Stimulated activated CD4-positive, alpha-beta T cell treated with anti-CD3 and anti-CD28 coated beads, TNF-alpha, amount 100 ng/mL, for 4 hours (primary cell): Measurements from ENCODE around the gene SPAG17.

Experiments used
- DNase-seq, 3 experiments: peaks; one replicate each; pipeline ENCODE4 v3.0.0-alpha.2; 2020; ENCODE audit warnings: low read depth in 3 of 3

Gene SPAG17

GRCh38 chr1:118077331-118078045 lies 107.5 kb downstream of the SPAG17 start:
- DNase-seq: no peak

DNA sequence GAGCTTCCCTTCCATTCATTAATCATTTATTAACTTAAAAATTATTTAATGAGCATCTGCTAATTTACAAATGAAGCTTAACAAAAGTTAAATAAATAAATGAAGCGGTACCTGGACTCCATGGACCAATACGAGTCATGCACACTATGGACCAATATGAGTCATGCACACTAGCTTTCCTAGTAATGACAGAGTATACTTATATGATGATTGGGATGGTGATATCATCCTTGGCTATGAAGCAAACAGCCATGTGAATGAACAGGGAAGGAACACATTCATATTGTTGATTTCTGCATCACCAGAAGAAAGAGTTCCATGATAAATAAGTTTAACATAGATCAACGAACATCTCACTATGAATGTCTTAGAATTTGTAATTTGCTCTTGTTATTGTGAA lies 109.9 kb downstream of the SPAG17 start:
- DNase-seq: no peak

- no peak for DNase-seq
Observed at GRCh38 chr1:118073648-118074435, 111.2 kb downstream of the SPAG17 start.

DNA sequence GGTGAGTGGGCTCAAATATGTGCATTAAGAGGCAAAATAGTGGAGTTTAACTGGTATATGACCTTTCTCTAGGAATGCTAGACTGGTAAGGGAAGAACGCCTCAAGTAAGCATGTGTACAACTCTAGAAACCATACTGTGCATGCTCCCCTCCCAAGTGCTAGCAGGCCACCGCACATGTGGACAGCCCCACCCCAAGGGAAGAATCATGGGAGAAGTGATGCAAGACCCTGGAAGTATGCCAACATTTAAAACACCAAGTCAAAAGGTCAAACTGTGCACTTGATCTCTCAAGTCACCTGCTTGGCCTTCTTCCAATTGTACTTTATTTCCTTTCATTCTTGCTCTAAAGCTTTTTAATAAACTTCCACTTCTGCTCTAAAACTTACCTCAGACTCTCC lies 135.0 kb downstream of the SPAG17 start:
- DNase-seq: no peak

GRCh38 chr1:118047650-118048224 lies 137.3 kb downstream of the SPAG17 start:
- no peak for DNase-seq

DNA sequence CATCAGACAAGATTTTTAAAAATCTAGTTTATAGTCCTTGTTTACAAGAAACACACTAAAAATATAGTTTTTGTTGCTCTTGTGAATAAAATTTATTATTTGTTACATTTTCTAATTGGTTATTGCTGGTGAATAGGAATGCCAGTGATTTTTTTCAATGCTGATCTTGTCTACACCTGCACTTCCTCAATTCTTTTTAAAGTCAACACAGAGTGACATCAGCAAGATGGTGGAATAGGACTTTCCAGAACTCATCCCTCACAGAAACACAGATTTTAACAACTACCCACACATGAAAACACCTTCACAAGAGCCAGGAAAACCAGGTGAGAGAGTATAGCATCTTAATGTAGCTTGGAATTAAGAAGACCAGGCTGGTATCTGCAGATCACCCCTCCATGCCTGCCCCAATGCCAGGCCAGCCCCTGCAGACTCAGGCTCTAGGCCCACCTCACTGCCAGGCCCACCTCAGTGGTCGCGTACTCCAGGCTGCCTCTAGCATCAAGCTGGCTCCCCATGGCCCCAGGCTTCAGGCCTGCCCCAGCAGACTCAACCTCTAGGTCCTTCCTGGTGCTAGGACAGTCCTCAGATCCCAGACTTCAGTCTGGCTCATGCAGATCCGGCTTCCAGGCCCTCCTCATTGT lies 137.9 kb downstream of the SPAG17 start:
- no peak for DNase-seq

DNA sequence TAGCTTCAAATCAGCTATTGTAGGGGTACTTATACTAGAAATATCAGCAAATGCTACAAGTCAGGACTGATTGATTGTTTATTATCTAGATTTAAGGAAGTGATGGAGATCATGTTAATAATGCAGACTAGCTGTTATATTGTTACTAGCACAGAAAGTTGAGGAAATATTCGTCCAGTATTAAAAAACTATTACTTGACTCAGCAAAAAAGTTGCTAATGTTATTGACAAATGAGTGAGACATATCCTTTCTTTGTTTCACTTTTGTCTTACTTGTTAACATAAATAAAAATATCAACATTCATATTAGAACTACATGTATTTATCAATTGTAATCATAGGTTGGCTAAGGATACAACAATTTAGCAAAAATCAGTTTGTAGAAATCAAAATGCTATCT lies 141.4 kb downstream of the SPAG17 start:
- DNase-seq: no peak

DNA sequence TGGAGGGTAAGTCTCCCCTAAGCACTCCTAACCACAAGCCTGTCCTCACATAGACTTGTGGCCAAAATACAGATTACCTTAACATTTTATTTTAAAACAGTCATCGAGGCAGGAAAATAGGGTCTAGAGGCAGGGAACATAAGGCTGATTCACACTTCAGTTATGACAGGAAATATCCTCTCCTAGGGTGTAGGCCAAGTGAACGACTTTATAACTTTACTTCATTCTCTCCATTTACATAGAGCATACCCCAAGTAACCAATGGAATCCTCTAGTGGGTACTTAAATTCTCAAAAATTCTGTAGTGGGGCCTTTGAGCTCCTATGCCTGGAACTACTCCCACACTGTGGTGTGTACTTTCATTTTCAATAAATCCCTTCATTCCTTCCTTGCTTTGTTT lies 142.5 kb downstream of the SPAG17 start:
- no peak for DNase-seq

DNA sequence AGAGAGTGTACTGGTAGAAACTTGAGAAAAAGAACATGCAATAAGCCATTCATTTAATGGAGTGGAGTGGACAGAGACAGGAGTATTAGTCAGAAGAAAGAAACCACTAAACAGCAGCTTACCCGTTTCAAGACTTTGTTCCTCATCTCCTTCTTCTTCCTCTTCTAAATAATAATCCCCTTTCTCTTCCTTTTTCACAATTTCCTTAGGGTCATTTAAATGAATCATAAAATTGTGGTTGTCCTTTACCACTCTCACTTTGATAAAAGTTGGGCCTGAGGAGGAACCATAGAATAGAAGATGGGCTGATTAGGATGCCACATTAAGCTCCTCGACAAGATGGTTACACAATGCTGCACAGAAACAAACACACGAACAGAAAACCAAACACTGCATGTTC lies 145.9 kb downstream of the SPAG17 start:
- no peak for DNase-seq

DNA sequence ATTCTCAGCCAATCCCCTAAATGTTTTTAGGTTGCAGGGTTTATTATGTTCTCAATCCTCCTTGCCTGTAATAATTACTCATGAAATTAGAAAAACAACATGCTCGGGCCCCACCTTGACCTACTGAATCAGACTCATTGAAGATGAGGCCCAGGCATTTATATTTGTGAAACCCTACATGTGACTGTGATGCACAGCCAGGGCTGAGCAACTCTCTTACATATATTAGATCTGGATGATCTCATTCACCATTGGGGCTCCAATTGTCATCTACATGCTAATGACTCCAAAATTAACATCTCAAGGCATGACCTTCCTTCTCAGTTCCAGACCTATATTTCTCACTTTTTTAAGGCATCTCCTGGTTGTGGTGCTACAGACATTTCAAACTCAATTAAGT lies 152.1 kb downstream of the SPAG17 start:
- DNase-seq: no peak

DNA sequence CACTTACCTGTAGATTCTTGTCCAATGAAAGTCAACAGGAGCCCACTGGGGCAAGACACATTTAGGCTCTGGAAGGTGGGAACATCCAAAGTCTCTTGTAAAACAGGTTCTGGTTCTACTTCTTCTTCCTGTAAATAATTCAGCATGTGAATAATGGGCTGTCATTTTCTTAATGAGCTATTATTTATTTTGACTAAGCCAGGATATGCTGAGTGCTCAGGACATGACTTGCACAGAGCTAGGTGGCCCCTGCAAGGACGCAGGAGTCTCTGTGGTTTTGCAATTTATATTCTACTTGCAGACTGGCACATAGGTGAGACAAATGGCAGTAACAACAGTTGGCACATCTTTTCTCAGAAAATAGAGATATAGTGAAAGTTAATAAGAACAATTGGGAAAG lies 156.8 kb downstream of the SPAG17 start:
- DNase-seq: no peak

DNA sequence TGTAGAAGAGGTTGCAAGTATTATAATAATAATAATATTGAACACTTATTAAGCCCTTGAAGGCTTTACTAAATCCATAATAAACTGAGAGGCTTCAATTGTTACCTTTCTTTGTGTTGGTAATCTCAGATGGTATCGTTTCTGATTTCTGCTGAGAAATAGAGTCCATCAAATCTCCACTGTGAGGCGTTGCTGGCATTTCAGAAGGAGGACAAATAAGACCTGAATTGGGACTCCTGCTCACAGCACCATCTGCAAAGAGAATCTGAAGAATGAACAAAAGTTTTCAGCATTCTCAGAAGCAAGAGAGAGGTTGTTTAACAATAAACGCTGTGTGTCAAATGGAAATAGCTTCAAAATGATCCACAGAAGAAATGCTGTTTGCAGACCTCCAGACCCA lies 161.8 kb downstream of the SPAG17 start:
- no peak for DNase-seq

GRCh38 chr1:118021668-118022067 lies 163.4 kb downstream of the SPAG17 start:
- DNase-seq: no peak

- DNase-seq: no peak
Observed at GRCh38 chr1:118018060-118018459, 167.0 kb downstream of the SPAG17 start.

DNA sequence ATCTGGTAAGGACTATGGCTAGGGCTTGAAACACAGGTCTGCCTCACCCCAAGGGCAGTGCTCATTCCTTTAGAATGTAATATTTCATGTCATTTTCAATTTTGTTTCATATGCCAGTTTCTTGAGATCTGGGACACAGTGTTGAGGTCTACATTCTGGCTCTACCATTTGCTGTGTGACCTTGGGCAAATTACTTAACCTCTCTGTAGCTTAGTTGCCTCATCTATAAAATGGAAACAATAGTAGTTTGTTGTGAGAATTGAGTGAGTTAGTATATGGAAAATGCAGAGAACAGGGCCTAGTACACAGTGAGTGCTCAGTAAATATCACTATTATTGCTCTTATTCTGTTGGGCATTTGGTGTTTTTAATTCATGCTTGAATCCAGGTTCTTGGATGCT lies 171.1 kb downstream of the SPAG17 start:
- no peak for DNase-seq

GRCh38 chr1:118013336-118013735 lies 171.7 kb downstream of the SPAG17 start:
- DNase-seq: no peak

- no peak for DNase-seq
Observed at GRCh38 chr1:118012515-118013124, 172.4 kb downstream of the SPAG17 start.

DNA sequence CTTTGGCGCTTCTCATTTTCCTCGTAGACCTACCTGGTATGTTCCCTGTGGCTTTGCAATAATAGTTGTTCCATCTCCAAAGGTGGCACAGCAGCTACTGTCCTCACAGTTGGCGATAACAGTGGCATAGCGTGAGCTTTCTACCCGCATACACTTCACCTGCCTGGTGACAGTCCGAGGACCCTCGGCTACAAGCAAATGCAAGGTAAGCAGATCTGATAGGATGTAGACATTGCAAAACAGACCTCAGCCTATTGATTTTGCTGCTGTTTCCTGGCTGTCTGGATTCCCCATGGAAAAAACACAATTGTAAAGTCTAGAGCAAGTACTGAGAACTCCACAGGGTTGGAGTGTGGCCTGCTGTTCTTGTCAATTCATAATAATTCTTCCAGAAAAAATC lies 177.0 kb downstream of the SPAG17 start:
- no peak for DNase-seq

DNA sequence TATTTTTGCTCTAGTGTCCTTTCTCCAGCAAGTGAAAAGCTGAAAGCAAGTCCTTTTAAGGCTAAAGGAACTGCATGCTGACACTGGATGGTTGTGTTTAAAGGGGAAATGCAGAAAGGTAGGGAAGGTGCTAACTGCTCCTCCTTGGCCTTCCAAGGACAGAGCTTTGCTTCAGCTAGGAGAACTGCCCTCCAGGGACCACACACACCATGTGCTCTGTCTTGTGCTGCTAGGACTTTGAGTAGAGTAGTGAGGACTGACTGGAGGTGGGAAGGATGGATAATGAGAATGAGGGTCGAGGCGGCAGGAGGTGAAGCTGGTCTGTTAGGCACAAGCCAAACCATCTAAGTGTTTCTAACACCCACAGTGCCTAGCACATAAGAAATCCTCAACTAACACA lies 177.6 kb downstream of the SPAG17 start:
- DNase-seq: no peak

DNA sequence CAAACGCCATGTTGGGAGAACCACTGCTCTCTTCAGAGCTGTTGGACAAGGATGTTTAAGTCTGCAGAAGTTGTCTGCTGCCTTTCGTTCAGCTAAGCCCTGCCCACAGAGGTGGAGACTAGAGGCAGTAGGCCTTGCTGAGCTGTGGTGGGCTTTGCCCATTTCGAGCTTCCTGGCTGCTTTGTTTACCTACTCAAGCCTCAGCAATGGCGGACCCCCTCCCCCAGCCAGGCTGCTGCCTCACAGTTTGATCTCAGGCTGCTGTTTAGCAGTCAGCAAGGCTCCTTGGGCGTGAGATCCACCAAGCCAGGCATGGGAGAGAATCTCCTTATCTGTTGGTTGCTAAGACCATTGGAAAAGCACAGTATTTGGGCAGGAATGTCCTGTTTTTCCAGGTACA lies 180.7 kb downstream of the SPAG17 start:
- no peak for DNase-seq

GRCh38 chr1:117985973-117986372 lies 199.1 kb downstream of the SPAG17 start:
- DNase-seq: no peak

DNA sequence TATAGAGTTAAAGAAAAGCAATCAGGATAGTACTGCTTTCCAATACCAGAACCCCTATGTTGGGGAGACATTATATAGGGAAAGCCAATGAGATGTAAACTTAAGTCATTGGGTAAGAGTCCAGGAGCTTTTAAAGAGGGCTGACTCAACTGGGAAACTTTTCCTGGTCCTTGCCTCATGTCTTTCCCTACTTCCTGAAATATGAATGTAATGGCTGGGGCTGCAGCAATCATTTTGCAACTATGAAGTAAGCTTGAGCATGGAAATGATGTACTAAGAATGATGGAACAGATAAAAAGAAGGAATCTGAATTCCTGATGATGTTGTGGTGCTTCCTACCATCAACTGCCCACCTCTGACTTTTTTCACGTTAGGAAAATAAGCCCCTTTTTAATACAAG lies 199.8 kb downstream of the SPAG17 start:
- no peak for DNase-seq
